Transverse colon (tissue), 4 donors: Measurements from ENCODE around the gene APC2. TPM values are rescaled to one million over a fixed set of nuclear protein-coding genes. Genes with fewer than 3 reads are reported as not detected.

Source experiments
- DNase-seq: peaks from one replicate; pipeline ENCODE4 v3.0.0-alpha.2; 2019
- H3K27ac ChIP-seq, 4 donors: fragments of 200-600 bp; sonication (generic); 2 replicates each; pipeline ENCODE4 v1.5.1; 2016 to 2018; ENCODE audit warnings: inconsistent platforms in 4 of 4
- H3K27me3 ChIP-seq: fragments of 200-600 bp; sonication (generic); 2 replicates; pipeline ENCODE4 v1.5.1; 2017; ENCODE audit warnings: inconsistent platforms
- H3K36me3 ChIP-seq, 4 donors: fragments of 200-600 bp; sonication (generic); 2 replicates each; pipeline ENCODE4 v1.5.1; 2017 to 2019; ENCODE audit warnings: inconsistent platforms in 4 of 4
- H3K4me1 ChIP-seq, 4 donors: fragments of 200-600 bp; sonication (generic); 2 replicates each; pipeline ENCODE4 v1.5.1; 2017 to 2020; ENCODE audit warnings: inconsistent platforms in 4 of 4
- H3K4me3 ChIP-seq, 4 donors: fragments of 200-600 bp; sonication (generic); 1 replicate in 1 of 4; 2 replicates in 3 of 4; pipeline versions ENCODE4 v1.5.1 to v1.6.1; 2017 to 2019; ENCODE audit warnings: inconsistent platforms in 4 of 4
- H3K9me3 ChIP-seq, 2 donors: fragments of 200-600 bp; sonication (generic); 2 replicates each; pipeline ENCODE4 v1.5.1; 2017 to 2019; ENCODE audit warnings: inconsistent platforms in 2 of 2
- EP300 ChIP-seq: sonication (generic); formaldehyde crosslinking; IDR thresholded peaks from one replicate; pipeline ENCODE4 v1.6.1; 2017; ENCODE audit warnings: antibody characterized with exemption, low read depth
- POLR2A ChIP-seq: fragments of 450-650 bp; IDR thresholded peaks from one replicate; pipeline ENCODE4 v1.6.1; 2016; ENCODE audit warnings: antibody characterized with exemption, mild to moderate bottlenecking, moderate library complexity
- POLR2AphosphoS5 ChIP-seq, 3 donors: sonication (generic); formaldehyde crosslinking; IDR thresholded peaks; one replicate each; pipeline ENCODE4 v1.6.1; 2016; ENCODE audit warnings: antibody characterized with exemption in 3 of 3
- WGBS, 2 donors: methylation state at CpG; one replicate each; pipeline ENCODE4 v1.1.5; 2018; ENCODE audit warnings: low coverage in 1 of 2; 5-methylcytosine and 5-hydroxymethylcytosine counted together
- in situ Hi-C, 4 donors: fragments of 200-750 bp; cut with MboI; loops; one replicate each; pipeline versions ENCODE4 v1.15.0 to v1.15.1; 2017; ENCODE audit warnings: low sequenced_read_pairs in 3 of 4, low pct_ligation_motif_present in 1 of 4, low pct_unique_long_range_greater_than_20kb in 1 of 4
- intact Hi-C: fragments of 100-400 bp; cut with DNase I; formaldehyde crosslinking; loops from one replicate; pipeline ENCODE4 v1.15.1; 2023; ENCODE audit warnings: low total_unique reads
- total RNA-seq, 4 donors: library from RNA; depleted of rRNA; stranded (reverse); fragments of >200 nt; gene quantifications; one replicate each; pipeline ENCODE4 v1.1.0, GENCODE V29; 2016
- TF ChIP-seq, protein P1 (sequence below), 5 experiments: fragments of 200-600 bp in 3 of 5; fragments of 450-650 bp in 2 of 5; sonication (generic) in 3 of 5; IDR thresholded peaks; 1 replicate in 2 of 5; 2 replicates in 3 of 5; pipeline ENCODE4 v1.5.1; 2016 to 2017; ENCODE audit warnings: antibody characterized with exemption in 5 of 5, inconsistent platforms in 3 of 5, mild to moderate bottlenecking in 2 of 5, moderate library complexity in 1 of 5

Gene APC2, protein sequence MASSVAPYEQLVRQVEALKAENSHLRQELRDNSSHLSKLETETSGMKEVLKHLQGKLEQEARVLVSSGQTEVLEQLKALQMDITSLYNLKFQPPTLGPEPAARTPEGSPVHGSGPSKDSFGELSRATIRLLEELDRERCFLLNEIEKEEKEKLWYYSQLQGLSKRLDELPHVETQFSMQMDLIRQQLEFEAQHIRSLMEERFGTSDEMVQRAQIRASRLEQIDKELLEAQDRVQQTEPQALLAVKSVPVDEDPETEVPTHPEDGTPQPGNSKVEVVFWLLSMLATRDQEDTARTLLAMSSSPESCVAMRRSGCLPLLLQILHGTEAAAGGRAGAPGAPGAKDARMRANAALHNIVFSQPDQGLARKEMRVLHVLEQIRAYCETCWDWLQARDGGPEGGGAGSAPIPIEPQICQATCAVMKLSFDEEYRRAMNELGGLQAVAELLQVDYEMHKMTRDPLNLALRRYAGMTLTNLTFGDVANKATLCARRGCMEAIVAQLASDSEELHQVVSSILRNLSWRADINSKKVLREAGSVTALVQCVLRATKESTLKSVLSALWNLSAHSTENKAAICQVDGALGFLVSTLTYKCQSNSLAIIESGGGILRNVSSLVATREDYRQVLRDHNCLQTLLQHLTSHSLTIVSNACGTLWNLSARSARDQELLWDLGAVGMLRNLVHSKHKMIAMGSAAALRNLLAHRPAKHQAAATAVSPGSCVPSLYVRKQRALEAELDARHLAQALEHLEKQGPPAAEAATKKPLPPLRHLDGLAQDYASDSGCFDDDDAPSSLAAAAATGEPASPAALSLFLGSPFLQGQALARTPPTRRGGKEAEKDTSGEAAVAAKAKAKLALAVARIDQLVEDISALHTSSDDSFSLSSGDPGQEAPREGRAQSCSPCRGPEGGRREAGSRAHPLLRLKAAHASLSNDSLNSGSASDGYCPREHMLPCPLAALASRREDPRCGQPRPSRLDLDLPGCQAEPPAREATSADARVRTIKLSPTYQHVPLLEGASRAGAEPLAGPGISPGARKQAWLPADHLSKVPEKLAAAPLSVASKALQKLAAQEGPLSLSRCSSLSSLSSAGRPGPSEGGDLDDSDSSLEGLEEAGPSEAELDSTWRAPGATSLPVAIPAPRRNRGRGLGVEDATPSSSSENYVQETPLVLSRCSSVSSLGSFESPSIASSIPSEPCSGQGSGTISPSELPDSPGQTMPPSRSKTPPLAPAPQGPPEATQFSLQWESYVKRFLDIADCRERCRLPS (N-terminal part only)
- 1 to 10 TPM in 1 of 4 donors, under 1 TPM in 3; under 0.01 to 6.0 (median 0.36) TPM for total RNA-seq

DNA sequence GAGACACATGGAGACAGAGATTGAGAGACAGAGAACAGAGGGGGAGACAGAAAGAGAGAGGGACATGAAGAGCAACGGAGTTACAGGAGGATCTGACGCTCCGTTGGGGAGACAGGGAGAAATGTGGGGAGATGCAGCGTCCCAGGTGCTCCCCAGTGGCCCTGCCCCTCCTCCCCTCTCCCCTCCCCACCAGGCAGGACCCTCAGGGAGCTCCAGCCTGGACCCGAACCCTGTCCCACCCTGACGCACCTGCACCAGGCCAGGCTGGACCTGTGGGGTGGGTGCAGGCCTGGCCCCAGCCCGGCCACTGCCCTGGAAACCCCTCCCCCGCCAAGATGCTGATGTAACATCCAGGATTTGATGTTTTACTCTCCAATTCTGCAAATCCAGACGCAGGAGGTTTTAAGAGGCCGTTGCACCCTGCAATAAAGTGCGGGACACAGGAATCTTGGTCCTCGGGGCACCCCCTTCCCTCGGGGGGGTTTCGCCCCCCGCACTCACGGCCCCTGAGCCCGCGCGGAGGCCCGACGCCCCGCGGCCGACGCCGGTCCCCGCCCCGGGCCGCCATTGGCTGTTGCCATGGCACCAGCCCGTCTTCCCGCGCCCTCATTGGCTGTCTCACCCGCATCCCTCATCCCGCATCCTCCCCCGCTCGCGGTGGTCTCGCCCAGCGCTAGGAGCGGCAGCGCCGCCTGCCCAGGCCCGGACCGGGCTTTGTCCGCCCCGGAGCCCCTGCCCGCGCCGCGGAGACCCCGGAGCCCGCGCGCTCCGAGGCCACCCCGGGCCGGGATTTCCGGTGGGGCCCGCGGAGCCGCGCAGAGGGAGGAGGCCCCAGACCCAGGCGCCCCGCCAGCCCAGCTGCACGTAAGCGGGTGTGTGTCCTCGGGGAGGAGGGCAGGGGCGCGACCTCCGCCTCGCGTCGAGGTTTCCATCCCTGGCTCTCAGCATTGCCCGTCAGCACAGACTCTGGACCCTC is at the start of gene APC2:
APC2 (plus strand) TSS at position 655 of the 976 bp plus-strand sequence. CDS start 2,881 bp downstream, outside the sequence.
- Histone ChIP-seq H3K4me1 (peaks cover 9 to 34% (median 20%) of the 10 kb centered on the region in 4 donors), H3K36me3 (no peaks in the 10 kb centered on the region), H3K9me3 (no peaks in the 10 kb centered on the region), H3K4me3 (no peak within 1 kb of the TSS), H3K27ac (no peak within 1 kb of the TSS), H3K27me3 (peaks cover 96% of the 10 kb centered on the region)
- in situ Hi-C loops, result no loop called here
- WGBS, 2 donors, result 5% methylated on average over 46 of the region's 74 CpGs; no CpG with 5 or more reads in 1 of the 2 donors
- no peak for DNase-seq
- intact Hi-C loops, result loop anchor here (10.0 kb wide), 1 partner anchor 155 kb away; no protein-coding TSS in a partner anchor
- TF ChIP-seq POLR2AphosphoS5 (IDR thresholded peaks at IDR 0.05) (no peak), EP300 (no peak), POLR2A (no peak)
- TF ChIP-seq, protein P1, sequence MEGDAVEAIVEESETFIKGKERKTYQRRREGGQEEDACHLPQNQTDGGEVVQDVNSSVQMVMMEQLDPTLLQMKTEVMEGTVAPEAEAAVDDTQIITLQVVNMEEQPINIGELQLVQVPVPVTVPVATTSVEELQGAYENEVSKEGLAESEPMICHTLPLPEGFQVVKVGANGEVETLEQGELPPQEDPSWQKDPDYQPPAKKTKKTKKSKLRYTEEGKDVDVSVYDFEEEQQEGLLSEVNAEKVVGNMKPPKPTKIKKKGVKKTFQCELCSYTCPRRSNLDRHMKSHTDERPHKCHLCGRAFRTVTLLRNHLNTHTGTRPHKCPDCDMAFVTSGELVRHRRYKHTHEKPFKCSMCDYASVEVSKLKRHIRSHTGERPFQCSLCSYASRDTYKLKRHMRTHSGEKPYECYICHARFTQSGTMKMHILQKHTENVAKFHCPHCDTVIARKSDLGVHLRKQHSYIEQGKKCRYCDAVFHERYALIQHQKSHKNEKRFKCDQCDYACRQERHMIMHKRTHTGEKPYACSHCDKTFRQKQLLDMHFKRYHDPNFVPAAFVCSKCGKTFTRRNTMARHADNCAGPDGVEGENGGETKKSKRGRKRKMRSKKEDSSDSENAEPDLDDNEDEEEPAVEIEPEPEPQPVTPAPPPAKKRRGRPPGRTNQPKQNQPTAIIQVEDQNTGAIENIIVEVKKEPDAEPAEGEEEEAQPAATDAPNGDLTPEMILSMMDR (IDR thresholded peaks at IDR 0.05), result no peak

DNA sequence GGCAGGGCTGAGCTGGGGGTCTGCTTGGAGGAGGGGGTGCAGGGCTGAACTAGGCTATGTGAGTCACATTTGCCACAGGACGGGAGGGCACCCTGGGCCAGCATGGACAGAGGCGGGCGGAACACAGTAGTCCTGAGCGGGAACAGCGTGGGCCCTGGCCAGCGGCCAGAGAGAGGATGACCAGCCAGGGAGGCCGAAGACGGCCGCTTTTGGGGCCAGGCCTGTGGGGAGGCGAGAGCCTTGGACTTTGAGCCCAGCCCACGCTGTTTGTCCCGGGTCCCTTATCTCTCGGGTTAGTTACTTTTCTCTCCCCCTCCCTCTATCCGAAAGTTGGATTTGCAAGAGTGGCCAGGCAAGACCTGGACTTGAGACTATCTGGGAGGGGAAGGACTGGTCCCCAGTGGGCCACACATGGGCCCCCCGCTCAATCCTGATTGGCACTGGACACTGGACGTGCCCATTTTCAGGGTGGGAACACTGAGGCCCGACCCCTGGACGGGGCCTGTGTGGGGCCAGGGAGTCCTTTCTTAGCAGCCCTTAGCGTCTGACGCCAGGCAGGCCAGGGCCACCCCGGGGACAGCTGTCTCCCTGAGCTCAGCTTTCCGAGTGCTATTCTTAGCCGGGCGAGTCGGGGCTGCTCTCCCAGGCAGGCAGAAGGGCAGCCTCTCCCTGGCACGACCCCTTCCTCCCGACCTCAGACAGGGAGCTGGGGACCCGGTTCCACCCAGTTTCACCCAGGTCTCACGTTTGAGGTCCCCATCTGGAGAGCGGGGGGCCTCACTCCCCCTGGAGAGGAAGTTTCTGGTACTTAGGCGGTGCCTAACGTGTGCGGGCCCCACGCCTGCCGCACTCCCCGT is 49.4 kb upstream of the APC2 start:
- in situ Hi-C loops (no loop called here), intact Hi-C loops (loop anchor here (10.0 kb wide), 1 partner anchor 116 kb away; the partner anchor contains the start of gene EFNA2)
- no peak for DNase-seq

More for the DNA sequence above, 49.4 kb upstream of the APC2 start:
- Histone ChIP-seq H3K9me3 (no peaks in the 10 kb centered on the region), H3K27ac (peak overlapping the region in 1 of 4 donors; percentile 25), H3K36me3 (no peaks in the 10 kb centered on the region), H3K4me3 (peak overlapping the region; percentile 30 to 59 (median 44)), H3K4me1 (peaks cover 16 to 34% (median 25%) of the 10 kb centered on the region in 4 donors), H3K27me3 (peaks cover 49% of the 10 kb centered on the region)
- WGBS, 2 donors, result 19 to 60% methylated on average over 1 to 31 of the region's 36 CpGs
- TF ChIP-seq POLR2A (no peak), POLR2AphosphoS5 (IDR thresholded peaks at IDR 0.05) (no peak), EP300 (no peak)
- TF ChIP-seq, protein P1 (IDR thresholded peaks at IDR 0.05), result no peak
